Spinal cord (tissue), 10 donors: ENCODE results near the gene BBS7. TPM values are rescaled to one million over a fixed set of nuclear protein-coding genes. Genes with fewer than 3 reads are reported as not detected.

Experiments
- DNase-seq, 6 donors: peaks; one replicate each; pipeline versions ENCODE4 v3.0.0 to v3.0.0-alpha.2; 2013 to 2015; ENCODE audit warnings: low spot score in 6 of 6, low read depth in 4 of 6
- H3K27ac ChIP-seq: one replicate; pipeline ENCODE4 v1.5.1; 2013; ENCODE audit warnings: low read depth, low read length, control low read depth
- H3K27me3 ChIP-seq: one replicate; pipeline ENCODE4 v1.6.1; 2013; ENCODE audit warnings: low read length; ENCODE audit not compliant: control insufficient read depth, insufficient read depth
- H3K36me3 ChIP-seq: one replicate; pipeline ENCODE4 v1.6.1; 2013; ENCODE audit warnings: low read length; ENCODE audit not compliant: control insufficient read depth, insufficient read depth
- H3K4me1 ChIP-seq: one replicate; pipeline ENCODE4 v1.6.1; 2013; ENCODE audit warnings: low read length; ENCODE audit not compliant: control insufficient read depth, insufficient read depth
- H3K4me3 ChIP-seq: one replicate; pipeline ENCODE4 v1.5.1; 2013; ENCODE audit warnings: low read depth, low read length, control low read depth
- H3K9me3 ChIP-seq: one replicate; pipeline ENCODE4 v1.6.1; 2013; ENCODE audit warnings: low read length; ENCODE audit not compliant: control insufficient read depth, insufficient read depth
- WGBS: methylation state at CpG from one replicate; pipeline ENCODE4 v1.1.5; 2013; ENCODE audit warnings: missing lambda C conversion rate; ENCODE audit not compliant: insufficient coverage; 5-methylcytosine and 5-hydroxymethylcytosine counted together
- long read RNA-seq, 4 donors: transcript quantifications; one replicate each; lab custom pipeline, GENCODE V29; 2026
- polyA plus RNA-seq, 2 donors: library from polyadenylated mRNA; unstranded; fragments of 120-200 nt; gene quantifications; one replicate each; pipeline ENCODE4 v1.2.1, GENCODE V29; 2013; ENCODE audit not compliant: insufficient read length in 2 of 2
- total RNA-seq, 2 donors: library from RNA; depleted of rRNA in 1 of 2; stranded (reverse); fragments of 120-200 nt in 1 of 2; fragments of >200 nt in 1 of 2; gene quantifications; one replicate each; pipeline versions ENCODE4 v1.2.3 to v1.2.4, GENCODE V29; 2013 to 2014
- donor health status: healthy.

BBS7 gene
- total RNA-seq (10 to 100 TPM; 24.9 to 48.0 TPM), polyA plus RNA-seq (10 to 100 TPM; 29.6 to 33.5 TPM)
- long read RNA-seq, donor 1, partial matches to known transcripts, result 0 of 10 reads
- long read RNA-seq, donor 1, other reads (novel, unspliced or antisense), result 0 of 10 reads
- long read RNA-seq, donor 2, partial matches to known transcripts, result 0 of 3 reads
- long read RNA-seq, donor 2, other reads (novel, unspliced or antisense), result 0 of 3 reads
- long read RNA-seq, donor 3, partial matches to known transcripts, result 0 of 3 reads
- long read RNA-seq, donor 3, other reads (novel, unspliced or antisense), result 0 of 3 reads
- long read RNA-seq, donor 4, transcript BBS7-202 (4 exons, 725 nt), result major isoform, 8 of 8 reads
- long read RNA-seq, donor 4, partial matches to known transcripts, result 0 of 8 reads
- long read RNA-seq, donor 4, other reads (novel, unspliced or antisense), result 0 of 8 reads

- under 1% methylated on average over 58 of the region's 58 CpGs for WGBS
These were observed at the start of gene BBS7 for GRCh38 chr4:121869841-121870822. Gene BBS7 (minus strand): TSS chr4:121870474. CDS start chr4:121870313, 161 bp downstream.

GRCh38 chr4:121913667-121914066 lies 43.4 kb upstream of the BBS7 start:
- Histone ChIP-seq H3K27me3 (no peaks in the 10 kb centered on the region), H3K36me3 (no peaks in the 10 kb centered on the region), H3K9me3 (no peaks in the 10 kb centered on the region), H3K4me1 (no peaks in the 10 kb centered on the region), H3K27ac (no peak overlapping the region), H3K4me3 (no peak overlapping the region)
- DNase-seq, result no peak
- WGBS, result 83% methylated on average over 1 of the region's 2 CpGs

More at GRCh38 chr4:121869841-121870822, at the start of gene BBS7:
- Histone ChIP-seq H3K4me3 (peak within 1 kb of the TSS; percentile 98), H3K27ac (peak within 1 kb of the TSS; percentile 99), H3K4me1 (peaks cover 7% of the 10 kb centered on the region), H3K36me3 (peaks cover 8% of the 10 kb centered on the region), H3K27me3 (no peaks in the 10 kb centered on the region), H3K9me3 (no peaks in the 10 kb centered on the region)
- peak; percentile 94 to 100 (median 98) for DNase-seq

GRCh38 chr4:121908346-121908745 lies 38.1 kb upstream of the BBS7 start:
- Histone ChIP-seq H3K4me3 (no peak overlapping the region), H3K27ac (no peak overlapping the region), H3K4me1 (no peaks in the 10 kb centered on the region), H3K36me3 (no peaks in the 10 kb centered on the region), H3K27me3 (no peaks in the 10 kb centered on the region), H3K9me3 (no peaks in the 10 kb centered on the region)
- WGBS, result no CpG with 5 or more reads among the region's 1 CpG
- DNase-seq, result no peak

GRCh38 chr4:121900132-121900983 lies 30.1 kb upstream of the BBS7 start:
- no CpG with 5 or more reads among the region's 4 CpGs for WGBS
- Histone ChIP-seq H3K4me1 (no peaks in the 10 kb centered on the region), H3K27me3 (no peaks in the 10 kb centered on the region), H3K9me3 (no peaks in the 10 kb centered on the region), H3K27ac (no peak overlapping the region), H3K36me3 (no peaks in the 10 kb centered on the region), H3K4me3 (no peak overlapping the region)
- peak; percentile 29 to 92 (median 50) for DNase-seq

- DNase-seq, result no peak
- 52% methylated on average over 6 of the region's 6 CpGs for WGBS
- no peaks in the 10 kb centered on the region for H3K27me3 ChIP-seq
- H3K4me1 ChIP-seq, result no peaks in the 10 kb centered on the region
- H3K9me3 ChIP-seq, result no peaks in the 10 kb centered on the region
- no peaks in the 10 kb centered on the region for H3K36me3 ChIP-seq
- no peak overlapping the region for H3K4me3 ChIP-seq
- no peak overlapping the region for H3K27ac ChIP-seq
These were observed 27.9 kb upstream of the BBS7 start for GRCh38 chr4:121898150-121898549.

- no peaks in the 10 kb centered on the region for H3K4me1 ChIP-seq
- WGBS, result no CpG with 5 or more reads among the region's 1 CpG
- H3K4me3 ChIP-seq, result no peak overlapping the region
- H3K9me3 ChIP-seq, result no peaks in the 10 kb centered on the region
- no peak for DNase-seq
- no peaks in the 10 kb centered on the region for H3K36me3 ChIP-seq
- no peaks in the 10 kb centered on the region for H3K27me3 ChIP-seq
- no peak overlapping the region for H3K27ac ChIP-seq
These were observed 17.9 kb upstream of the BBS7 start for GRCh38 chr4:121888134-121888533.

GRCh38 chr4:121885115-121885514 lies 14.8 kb upstream of the BBS7 start:
- WGBS, result no CpG with 5 or more reads among the region's 2 CpGs
- Histone ChIP-seq H3K4me3 (no peak overlapping the region), H3K36me3 (no peaks in the 10 kb centered on the region), H3K4me1 (no peaks in the 10 kb centered on the region), H3K9me3 (no peaks in the 10 kb centered on the region), H3K27ac (no peak overlapping the region), H3K27me3 (no peaks in the 10 kb centered on the region)
- no peak for DNase-seq

GRCh38 chr4:121881158-121881557 lies 10.9 kb upstream of the BBS7 start:
- Histone ChIP-seq H3K27me3 (no peaks in the 10 kb centered on the region), H3K4me1 (no peaks in the 10 kb centered on the region), H3K9me3 (no peaks in the 10 kb centered on the region), H3K36me3 (no peaks in the 10 kb centered on the region), H3K4me3 (no peak overlapping the region), H3K27ac (no peak overlapping the region)
- no peak for DNase-seq
- WGBS, result no CpG with 5 or more reads among the region's 3 CpGs

GRCh38 chr4:121879135-121879534 lies 8.9 kb upstream of the BBS7 start:
- H3K9me3 ChIP-seq, result no peaks in the 10 kb centered on the region
- H3K4me3 ChIP-seq, result no peak overlapping the region
- DNase-seq, result no peak
- no peaks in the 10 kb centered on the region for H3K27me3 ChIP-seq
- no peaks in the 10 kb centered on the region for H3K4me1 ChIP-seq
- no peak overlapping the region for H3K27ac ChIP-seq
- no peaks in the 10 kb centered on the region for H3K36me3 ChIP-seq
